Endothelial cell of umbilical vein (primary cell): ENCODE data around the gene COL6A2.

Experiments
- CTCF ChIP-seq, 2 donors: IDR thresholded peaks; 1 replicate in 1 of 2; 2 replicates in 1 of 2; pipeline ENCODE4 v1.5.1; 2011; ENCODE audit warnings: low read length in 2 of 2, mild to moderate bottlenecking in 2 of 2, moderate library complexity in 2 of 2, control low read depth in 1 of 2, inconsistent platforms in 1 of 2, low read depth in 1 of 2; ENCODE audit not compliant: insufficient read depth in 1 of 2; ENCODE audit errors: extremely low read depth in 1 of 2
- POLR2A ChIP-seq: IDR thresholded peaks from 2 replicates; pipeline ENCODE4 v1.6.1; 2012; ENCODE audit warnings: low read depth, mild to moderate bottlenecking, control low read depth, low read length
- POLR2AphosphoS5 ChIP-seq: IDR thresholded peaks from 2 replicates; pipeline ENCODE4 v1.6.1; 2012; ENCODE audit warnings: low read depth, mild to moderate bottlenecking, control low read depth, low read length, moderate library complexity; ENCODE audit not compliant: insufficient read depth

GRCh38 chr21:46078322-46078977, 19.5 kb upstream of the COL6A2 start:
- TF ChIP-seq CTCF (IDR thresholded peaks at IDR 0.05; ENCODE audit: extremely low read depth in 1 of 2, insufficient read depth in 1 of 2, low read depth in 1 of 2, low read length in 2 of 2) (no peak), POLR2AphosphoS5 (no peak), POLR2A (no peak)
